Keratinocyte (primary cell): Measurements from ENCODE around the gene CEP170B. TPM values are rescaled to one million over a fixed set of nuclear protein-coding genes. Genes with fewer than 3 reads are reported as not detected.
A peak's percentile ranks its signal among the peaks of the same experiment; 100 is the strongest.

ENCODE experiments used
- DNase-seq: peaks from one replicate; pipeline ENCODE4 v3.0.0-alpha.2; 2011; ENCODE audit warnings: low read depth, missing footprints, low spot score
- FAIRE-seq: peaks from 2 replicates; lab custom pipeline; 2011; peaks lifted over from hg19 to GRCh38; lab: Jason Lieb, UNC
- H2AFZ ChIP-seq: 2 replicates; pipeline ENCODE4 v1.6.0; 2012; ENCODE audit warnings: low read length, control low read depth, inconsistent platforms; ENCODE audit not compliant: control insufficient read depth
- H3K27ac ChIP-seq: 2 replicates; pipeline ENCODE4 v1.5.1; 2011; ENCODE audit warnings: low read length; ENCODE audit not compliant: control insufficient read depth, insufficient read depth
- H3K27me3 ChIP-seq: 3 replicates; pipeline ENCODE4 v1.6.0; 2011; ENCODE audit warnings: low read length; ENCODE audit not compliant: control insufficient read depth, insufficient read depth; ENCODE audit errors: extremely low read depth
- H3K36me3 ChIP-seq, 2 experiments: 2 replicates in 1 of 2; 3 replicates in 1 of 2; pipeline ENCODE4 v1.5.1; 2011; ENCODE audit warnings: low read length in 2 of 2, mild to moderate bottlenecking in 1 of 2; ENCODE audit not compliant: control insufficient read depth in 2 of 2, insufficient read depth in 2 of 2; ENCODE audit errors: extremely low read depth in 1 of 2
- H3K4me1 ChIP-seq: 3 replicates; pipeline ENCODE4 v1.5.1; 2011; ENCODE audit warnings: low read length; ENCODE audit not compliant: control insufficient read depth, insufficient read depth; ENCODE audit errors: extremely low read depth
- H3K4me2 ChIP-seq: 3 replicates; pipeline ENCODE4 v1.6.0; 2011; ENCODE audit warnings: low read depth, low read length; ENCODE audit not compliant: control insufficient read depth, insufficient read depth; ENCODE audit errors: extremely low read depth
- H3K4me3 ChIP-seq, 3 experiments: fragments of 200-600 bp in 1 of 3; sonication (generic) in 1 of 3; 2 replicates in 2 of 3; 3 replicates in 1 of 3; pipeline ENCODE4 v1.5.1; 2011 to 2016; ENCODE audit warnings: low read length in 3 of 3, mild to moderate bottlenecking in 3 of 3, control low read depth in 2 of 3, inconsistent platforms in 1 of 3, low read depth in 1 of 3, mixed read lengths in 1 of 3, mixed run types in 1 of 3, moderate library complexity in 1 of 3; ENCODE audit not compliant: control insufficient read depth in 2 of 3, insufficient read depth in 2 of 3; ENCODE audit errors: extremely low read depth in 1 of 3
- H3K79me2 ChIP-seq: 2 replicates; pipeline ENCODE4 v1.6.0; 2012; ENCODE audit warnings: low read length; ENCODE audit not compliant: control insufficient read depth, insufficient read depth
- H3K9ac ChIP-seq: 3 replicates; pipeline ENCODE4 v1.6.0; 2011; ENCODE audit warnings: low read length; ENCODE audit not compliant: control insufficient read depth, insufficient read depth; ENCODE audit errors: extremely low read depth
- H3K9me1 ChIP-seq: 3 replicates; pipeline ENCODE4 v1.6.0; 2011; ENCODE audit warnings: low read length; ENCODE audit not compliant: control insufficient read depth, insufficient read depth; ENCODE audit errors: extremely low read depth
- H3K9me3 ChIP-seq: 2 replicates; pipeline ENCODE4 v1.5.1; 2012; ENCODE audit warnings: low read depth, low read length; ENCODE audit not compliant: control insufficient read depth
- H4K20me1 ChIP-seq: 3 replicates; pipeline ENCODE4 v1.6.0; 2011; ENCODE audit warnings: low read length; ENCODE audit not compliant: control insufficient read depth, insufficient read depth; ENCODE audit errors: extremely low read depth
- CTCF ChIP-seq, 3 experiments: IDR thresholded peaks in 1 of 3; conservative IDR thresholded peaks in 1 of 3; optimal IDR thresholded peaks in 1 of 3; 2 replicates in 2 of 3; 3 replicates in 1 of 3; pipeline versions ENCODE3 to v1.5.1; 2011; ENCODE audit warnings: low read length in 3 of 3, mild to moderate bottlenecking in 3 of 3, moderate library complexity in 2 of 3, control low read depth in 1 of 3, inconsistent platforms in 1 of 3; ENCODE audit not compliant: insufficient read depth in 2 of 3; ENCODE audit errors: extremely low read depth in 1 of 3
- EZH2 ChIP-seq: IDR thresholded peaks from one replicate; pipeline ENCODE4 v1.6.1; 2012; ENCODE audit warnings: inconsistent platforms, mild to moderate bottlenecking, low read length, moderate library complexity
- dilution Hi-C: fragments of 300-500 bp; cut with MboI; formaldehyde crosslinking; loops from one replicate; pipeline ENCODE4 v1.7.0; 2020; ENCODE audit warnings: low sequenced_read_pairs; ENCODE audit not compliant: extremely low pct_ligation_motif_present
- polyA plus RNA-seq, 5 experiments: library from polyadenylated mRNA; depleted of rRNA in 3 of 5; stranded (reverse) in 3 of 5; stranded (forward) in 1 of 5; unstranded in 1 of 5; fragments of >200 nt; gene quantifications; 1 replicate in 1 of 5; 2 replicates in 3 of 5; 3 replicates in 1 of 5; pipeline versions ENCODE4 v1.2.1 to v1.2.3, GENCODE V29; 2011 to 2012; ENCODE audit warnings: missing spikeins in 2 of 5, low read depth in 1 of 5, low replicate concordance in 1 of 5

The CEP170B gene
- polyA plus RNA-seq, 1 donor (not counting 4 experiments of a cell fraction or from before 2014, with no cell fraction given): 8.7 TPM

- no peak for DNase-seq
- Histone ChIP-seq H3K79me2 (peaks cover 77% of the 10 kb centered on the region), H3K27ac (peak overlapping the region; percentile 64), H3K9me3 (no peaks in the 10 kb centered on the region), H4K20me1 (peaks cover 31% of the 10 kb centered on the region), H3K9me1 (peaks cover 7% of the 10 kb centered on the region), H3K4me2 (peak overlapping the region; percentile 97), H3K27me3 (no peaks in the 10 kb centered on the region), H2AFZ (no peak overlapping the region), H3K4me3 (peak overlapping the region; percentile 76 to 95 (median 82)), H3K9ac (peak overlapping the region; percentile 80), H3K4me1 (peaks cover 14% of the 10 kb centered on the region), H3K36me3 (peaks cover 16 to 17% of the 10 kb centered on the region in 2 experiments)
- TF ChIP-seq EZH2 (no peak), CTCF (optimal IDR thresholded peaks at IDR 0.05 in 1 of 3, IDR thresholded peaks at IDR 0.05 in 1 of 3, conservative IDR thresholded peaks at IDR 0.05 in 1 of 3; ENCODE audit: extremely low read depth in 1 of 3, insufficient read depth in 2 of 3, low read length in 3 of 3) (no peak)
- dilution Hi-C loops: no loop called here
- FAIRE-seq: no peak
Observed at GRCh38 chr14:104866451-104867370, 1.6 kb downstream of the CEP170B start.

GRCh38 chr14:104867371-104868059 lies 2.4 kb downstream of the CEP170B start:
- Histone ChIP-seq H3K27me3 (no peaks in the 10 kb centered on the region), H3K4me2 (peak overlapping the region; percentile 97), H3K9me1 (peaks cover 7% of the 10 kb centered on the region), H3K9me3 (no peaks in the 10 kb centered on the region), H3K27ac (no peak overlapping the region), H3K9ac (peak overlapping the region; percentile 80), H2AFZ (no peak overlapping the region), H4K20me1 (peaks cover 39% of the 10 kb centered on the region), H3K4me3 (no peak overlapping the region), H3K36me3 (peaks cover 12 to 18% of the 10 kb centered on the region in 2 experiments), H3K79me2 (peaks cover 77% of the 10 kb centered on the region), H3K4me1 (peaks cover 21% of the 10 kb centered on the region)
- no peak for TF ChIP-seq CTCF (optimal IDR thresholded peaks at IDR 0.05 in 1 of 3, IDR thresholded peaks at IDR 0.05 in 1 of 3, conservative IDR thresholded peaks at IDR 0.05 in 1 of 3; ENCODE audit: extremely low read depth in 1 of 3, insufficient read depth in 2 of 3, low read length in 3 of 3)
- DNase-seq (no peak), FAIRE-seq (no peak)
- dilution Hi-C loops: no loop called here
